ENCODE results near the gene KCNIP4. TPM values are rescaled to one million over a fixed set of nuclear protein-coding genes. Genes with fewer than 3 reads are reported as not detected.

The KCNIP4 gene
- total and polyA plus RNA-seq, 10 of the 15 experiments (the other 5 are each of a cell fraction or from before 2014, with no cell fraction given): 0.03 to 0.23 (median 0.13) TPM; not detected in 7

DNA sequence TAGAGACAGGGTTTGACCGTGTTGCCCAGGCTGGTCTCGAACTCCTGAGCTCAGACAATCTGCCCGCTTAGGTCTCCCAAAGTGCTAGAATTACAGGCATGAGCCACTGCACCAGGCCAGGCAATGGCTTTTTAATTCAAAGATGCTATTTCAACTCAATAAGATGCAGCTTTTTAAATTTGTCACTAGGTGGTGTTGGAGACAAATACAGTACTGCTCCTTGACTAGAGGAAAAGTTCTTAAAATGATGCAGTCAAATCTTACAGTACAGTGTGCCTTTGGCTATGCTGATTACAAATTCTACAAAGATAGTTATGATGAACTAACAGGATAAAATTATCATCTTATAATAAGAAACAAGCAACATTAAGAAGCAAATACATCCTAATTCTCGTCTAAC lies 441.1 kb downstream of the KCNIP4 start:
- no peaks in the 10 kb centered on the region for H3K27me3 ChIP-seq (replicated peaks in 1 of 2; ENCODE audit: control insufficient read depth in 2 of 2, insufficient read depth in 2 of 2, low read length in 1 of 2)
- TF ChIP-seq TCF3 (IDR thresholded peaks at IDR 0.05; ENCODE audit: borderline replicate concordance, insufficient read depth, low read depth, low read length) (no peak), TCF12 (IDR thresholded peaks at IDR 0.05; ENCODE audit: low read depth, low read length) (no peak), SIN3A (IDR thresholded peaks at IDR 0.05; ENCODE audit: low read depth, low read length) (no peak), PAX8 (IDR thresholded peaks at IDR 0.05) (no peak), RAD21 (IDR thresholded peaks at IDR 0.05; ENCODE audit: insufficient read depth, low read depth, low read length) (0 out of 2 replicates have a peak, but pooled peaks have one; percentile 5)
- TF ChIP-seq, protein P1, sequence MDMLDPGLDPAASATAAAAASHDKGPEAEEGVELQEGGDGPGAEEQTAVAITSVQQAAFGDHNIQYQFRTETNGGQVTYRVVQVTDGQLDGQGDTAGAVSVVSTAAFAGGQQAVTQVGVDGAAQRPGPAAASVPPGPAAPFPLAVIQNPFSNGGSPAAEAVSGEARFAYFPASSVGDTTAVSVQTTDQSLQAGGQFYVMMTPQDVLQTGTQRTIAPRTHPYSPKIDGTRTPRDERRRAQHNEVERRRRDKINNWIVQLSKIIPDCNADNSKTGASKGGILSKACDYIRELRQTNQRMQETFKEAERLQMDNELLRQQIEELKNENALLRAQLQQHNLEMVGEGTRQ (IDR thresholded peaks at IDR 0.05; ENCODE audit: borderline replicate concordance, low read depth, low read length): no peak
- TF ChIP-seq, protein P2, sequence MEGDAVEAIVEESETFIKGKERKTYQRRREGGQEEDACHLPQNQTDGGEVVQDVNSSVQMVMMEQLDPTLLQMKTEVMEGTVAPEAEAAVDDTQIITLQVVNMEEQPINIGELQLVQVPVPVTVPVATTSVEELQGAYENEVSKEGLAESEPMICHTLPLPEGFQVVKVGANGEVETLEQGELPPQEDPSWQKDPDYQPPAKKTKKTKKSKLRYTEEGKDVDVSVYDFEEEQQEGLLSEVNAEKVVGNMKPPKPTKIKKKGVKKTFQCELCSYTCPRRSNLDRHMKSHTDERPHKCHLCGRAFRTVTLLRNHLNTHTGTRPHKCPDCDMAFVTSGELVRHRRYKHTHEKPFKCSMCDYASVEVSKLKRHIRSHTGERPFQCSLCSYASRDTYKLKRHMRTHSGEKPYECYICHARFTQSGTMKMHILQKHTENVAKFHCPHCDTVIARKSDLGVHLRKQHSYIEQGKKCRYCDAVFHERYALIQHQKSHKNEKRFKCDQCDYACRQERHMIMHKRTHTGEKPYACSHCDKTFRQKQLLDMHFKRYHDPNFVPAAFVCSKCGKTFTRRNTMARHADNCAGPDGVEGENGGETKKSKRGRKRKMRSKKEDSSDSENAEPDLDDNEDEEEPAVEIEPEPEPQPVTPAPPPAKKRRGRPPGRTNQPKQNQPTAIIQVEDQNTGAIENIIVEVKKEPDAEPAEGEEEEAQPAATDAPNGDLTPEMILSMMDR (IDR thresholded peaks at IDR 0.05 in 2 of 3, conservative IDR thresholded peaks at IDR 0.05 in 1 of 3; ENCODE audit: control insufficient read depth in 2 of 3, extremely low read depth in 1 of 3, insufficient read depth in 1 of 3, low read depth in 3 of 3, low read length in 3 of 3): peak in 1 of 3 experiments; percentile 13; a peak in 2 of 6 replicates
- H3K36me3 ChIP-seq (ENCODE audit: control insufficient read depth in 2 of 2, insufficient read depth in 2 of 2, low read length in 1 of 2): no peaks in the 10 kb centered on the region
- ChIA-PET RAD21 (ENCODE audit: unreplicated experiment) (interaction anchor here (1.0 kb wide), 1 partner anchor 260 kb away, joined by 4 read pairs; no protein-coding TSS in a partner anchor), SMC1A (ENCODE audit: uncharacterized antibody, unreplicated experiment) (interaction anchor here (1.2 to 1.9 kb wide), 2 partner anchors 14 to 258 kb away, joined by 3 to 5 read pairs; no protein-coding TSS in a partner anchor), CTCF (interaction anchor here (1.1 to 9.6 kb wide), 3 partner anchors 13 to 734 kb away, joined by 3 to 105 read pairs (median 4); no protein-coding TSS in a partner anchor), POLR2A (no interaction called here)
- in situ Hi-C loops (cut with MboI): loop anchor here (5.0 kb wide), 1 partner anchor 260 kb away; no protein-coding TSS in a partner anchor
- BruUV-seq (replicated peaks): no TSS peak
- FAIRE-seq (no peak), ATAC-seq (peak; percentile 43; the same call in 2 of the 3 replicates), DNase-seq (ENCODE audit: low read depth, low spot score) (no peak)
- H2AFZ ChIP-seq (ENCODE audit: control insufficient read depth, low read depth, low read length): no peak overlapping the region
- H3K4me3 ChIP-seq: no peak overlapping the region
- no peaks in the 10 kb centered on the region for H4K20me1 ChIP-seq (ENCODE audit: control insufficient read depth, insufficient read depth)
- no peak overlapping the region for H3K9ac ChIP-seq (ENCODE audit: control insufficient read depth, insufficient read depth, low read length)
- H3K9me3 ChIP-seq (replicated peaks; ENCODE audit: control insufficient read depth, insufficient read depth, low read length): no peaks in the 10 kb centered on the region
- no peaks in the 10 kb centered on the region for H3K79me2 ChIP-seq (ENCODE audit: control insufficient read depth, insufficient read depth, low read length)
- 10% methylated on average over 4 of the region's 4 CpGs for WGBS (ENCODE audit: insufficient coverage, insufficient replicate concordance, low lambda C conversion rate, missing lambda C conversion rate)
- no peaks in the 10 kb centered on the region for H3K4me1 ChIP-seq (ENCODE audit: control insufficient read depth, insufficient read depth, low read length)
- intact Hi-C loops (cut with micrococcal nuclease; ENCODE audit: unreplicated experiment): no loop called here
- no peak overlapping the region for H3K27ac ChIP-seq (ENCODE audit: control insufficient read depth, insufficient read depth)
- no peak overlapping the region for H3K4me2 ChIP-seq (ENCODE audit: control insufficient read depth, insufficient read depth)

Measured in GM12878 (cell line).